ENCODE results near the gene SLC44A2.

The SLC44A2 gene

GRCh38 chr19:10631874-10632273 is 6.5 kb downstream of the SLC44A2 start:
- no peak for DNase-seq (ENCODE audit: low read depth)
- TF ChIP-seq CTCF (conservative IDR thresholded peaks at IDR 0.05; ENCODE audit: low read depth, low read length), result no peak
- no peak overlapping the region for H3K4me3 ChIP-seq (ENCODE audit: low read length)

- DNase-seq (ENCODE audit: low read depth), result no peak
- no peak overlapping the region for H3K4me3 ChIP-seq (ENCODE audit: low read length)
- no peak for TF ChIP-seq CTCF (conservative IDR thresholded peaks at IDR 0.05; ENCODE audit: low read depth, low read length)
These were observed 9.1 kb downstream of the SLC44A2 start for GRCh38 chr19:10634430-10634829.

GRCh38 chr19:10634963-10635362 is 9.6 kb downstream of the SLC44A2 start:
- no peak for TF ChIP-seq CTCF (conservative IDR thresholded peaks at IDR 0.05; ENCODE audit: low read depth, low read length)
- DNase-seq (ENCODE audit: low read depth), result no peak
- H3K4me3 ChIP-seq (ENCODE audit: low read length), result no peak overlapping the region

- no peak for DNase-seq (ENCODE audit: low read depth)
- no peak for TF ChIP-seq CTCF (conservative IDR thresholded peaks at IDR 0.05; ENCODE audit: low read depth, low read length)
- no peak overlapping the region for H3K4me3 ChIP-seq (ENCODE audit: low read length)
These were observed 11.1 kb downstream of the SLC44A2 start for GRCh38 chr19:10636304-10636972.

- no peak overlapping the region for H3K4me3 ChIP-seq (ENCODE audit: low read length)
- DNase-seq (ENCODE audit: low read depth), result no peak
- TF ChIP-seq CTCF (conservative IDR thresholded peaks at IDR 0.05; ENCODE audit: low read depth, low read length), result no peak
These were observed 12.5 kb downstream of the SLC44A2 start for GRCh38 chr19:10637894-10638293.

GRCh38 chr19:10639836-10640235 is 14.5 kb downstream of the SLC44A2 start:
- no peak for DNase-seq (ENCODE audit: low read depth)
- TF ChIP-seq CTCF (conservative IDR thresholded peaks at IDR 0.05; ENCODE audit: low read depth, low read length), result no peak
- H3K4me3 ChIP-seq (ENCODE audit: low read length), result no peak overlapping the region

GRCh38 chr19:10640361-10640760 is 15.0 kb downstream of the SLC44A2 start:
- no peak for DNase-seq (ENCODE audit: low read depth)
- no peak for TF ChIP-seq CTCF (conservative IDR thresholded peaks at IDR 0.05; ENCODE audit: low read depth, low read length)

More at GRCh38 chr19:10640361-10640760, 15.0 kb downstream of the SLC44A2 start:
- no peak overlapping the region for H3K4me3 ChIP-seq (ENCODE audit: low read length)
